Measurements from ENCODE around the gene MFAP2.

The MFAP2 gene

DNA sequence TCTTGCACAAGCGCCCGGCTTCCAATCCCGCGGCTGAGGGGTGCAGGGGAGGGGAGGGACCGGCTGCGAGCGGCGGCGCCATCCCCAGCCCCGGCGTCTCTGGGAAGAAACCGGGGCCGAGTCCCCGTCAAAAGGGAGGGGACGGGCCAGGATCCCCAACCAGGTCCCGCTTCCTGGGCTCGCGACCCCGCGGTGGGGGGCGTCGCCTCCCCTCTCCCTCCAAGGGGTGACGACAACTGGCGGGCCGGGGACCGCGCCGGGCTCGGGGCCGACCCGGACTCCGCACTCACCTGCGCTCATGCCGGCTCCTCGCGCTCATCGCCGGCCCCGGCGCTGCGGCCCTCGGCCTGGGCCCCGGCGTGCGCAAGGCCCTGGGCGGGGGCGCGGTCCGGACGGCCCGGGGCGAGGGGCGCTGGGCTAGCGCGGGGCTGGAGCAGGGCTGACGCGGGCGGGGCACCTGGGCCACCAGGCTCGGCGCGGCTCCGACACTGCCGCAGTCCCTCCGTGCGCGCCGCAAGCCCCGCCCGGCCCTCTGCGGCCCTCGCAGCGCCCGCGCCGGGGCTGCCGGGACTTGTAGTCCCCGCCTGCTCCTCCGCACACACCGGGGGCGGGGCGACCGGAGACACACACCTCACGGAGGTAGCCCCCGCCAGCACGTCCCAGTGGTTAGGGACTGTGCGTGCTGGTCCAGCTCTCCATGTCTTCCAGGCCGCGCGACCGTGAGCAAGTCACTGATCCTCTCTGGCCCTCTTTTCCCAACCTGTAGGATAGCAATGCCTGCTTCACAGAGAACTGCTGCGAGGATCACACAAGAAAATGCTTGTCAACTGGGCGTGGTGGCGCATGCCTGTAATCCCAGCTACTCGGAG is 31.3 kb upstream of the MFAP2 start, which contains the start of gene ATP13A2 (continued):
- TF ChIP-seq, protein P1, sequence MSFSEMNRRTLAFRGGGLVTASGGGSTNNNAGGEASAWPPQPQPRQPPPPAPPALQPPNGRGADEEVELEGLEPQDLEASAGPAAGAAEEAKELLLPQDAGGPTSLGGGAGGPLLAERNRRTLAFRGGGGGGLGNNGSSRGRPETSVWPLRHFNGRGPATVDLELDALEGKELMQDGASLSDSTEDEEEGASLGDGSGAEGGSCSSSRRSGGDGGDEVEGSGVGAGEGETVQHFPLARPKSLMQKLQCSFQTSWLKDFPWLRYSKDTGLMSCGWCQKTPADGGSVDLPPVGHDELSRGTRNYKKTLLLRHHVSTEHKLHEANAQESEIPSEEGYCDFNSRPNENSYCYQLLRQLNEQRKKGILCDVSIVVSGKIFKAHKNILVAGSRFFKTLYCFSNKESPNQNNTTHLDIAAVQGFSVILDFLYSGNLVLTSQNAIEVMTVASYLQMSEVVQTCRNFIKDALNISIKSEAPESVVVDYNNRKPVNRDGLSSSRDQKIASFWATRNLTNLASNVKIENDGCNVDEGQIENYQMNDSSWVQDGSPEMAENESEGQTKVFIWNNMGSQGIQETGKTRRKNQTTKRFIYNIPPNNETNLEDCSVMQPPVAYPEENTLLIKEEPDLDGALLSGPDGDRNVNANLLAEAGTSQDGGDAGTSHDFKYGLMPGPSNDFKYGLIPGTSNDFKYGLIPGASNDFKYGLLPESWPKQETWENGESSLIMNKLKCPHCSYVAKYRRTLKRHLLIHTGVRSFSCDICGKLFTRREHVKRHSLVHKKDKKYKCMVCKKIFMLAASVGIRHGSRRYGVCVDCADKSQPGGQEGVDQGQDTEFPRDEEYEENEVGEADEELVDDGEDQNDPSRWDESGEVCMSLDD (tag by site-specific recombination; IDR thresholded peaks at IDR 0.05), result no peak; the same call in 1 of the 2 replicates
- TF ChIP-seq ZNF114 (tag by site-specific recombination; IDR thresholded peaks at IDR 0.05), result no peak
- TF ChIP-seq, protein P2, sequence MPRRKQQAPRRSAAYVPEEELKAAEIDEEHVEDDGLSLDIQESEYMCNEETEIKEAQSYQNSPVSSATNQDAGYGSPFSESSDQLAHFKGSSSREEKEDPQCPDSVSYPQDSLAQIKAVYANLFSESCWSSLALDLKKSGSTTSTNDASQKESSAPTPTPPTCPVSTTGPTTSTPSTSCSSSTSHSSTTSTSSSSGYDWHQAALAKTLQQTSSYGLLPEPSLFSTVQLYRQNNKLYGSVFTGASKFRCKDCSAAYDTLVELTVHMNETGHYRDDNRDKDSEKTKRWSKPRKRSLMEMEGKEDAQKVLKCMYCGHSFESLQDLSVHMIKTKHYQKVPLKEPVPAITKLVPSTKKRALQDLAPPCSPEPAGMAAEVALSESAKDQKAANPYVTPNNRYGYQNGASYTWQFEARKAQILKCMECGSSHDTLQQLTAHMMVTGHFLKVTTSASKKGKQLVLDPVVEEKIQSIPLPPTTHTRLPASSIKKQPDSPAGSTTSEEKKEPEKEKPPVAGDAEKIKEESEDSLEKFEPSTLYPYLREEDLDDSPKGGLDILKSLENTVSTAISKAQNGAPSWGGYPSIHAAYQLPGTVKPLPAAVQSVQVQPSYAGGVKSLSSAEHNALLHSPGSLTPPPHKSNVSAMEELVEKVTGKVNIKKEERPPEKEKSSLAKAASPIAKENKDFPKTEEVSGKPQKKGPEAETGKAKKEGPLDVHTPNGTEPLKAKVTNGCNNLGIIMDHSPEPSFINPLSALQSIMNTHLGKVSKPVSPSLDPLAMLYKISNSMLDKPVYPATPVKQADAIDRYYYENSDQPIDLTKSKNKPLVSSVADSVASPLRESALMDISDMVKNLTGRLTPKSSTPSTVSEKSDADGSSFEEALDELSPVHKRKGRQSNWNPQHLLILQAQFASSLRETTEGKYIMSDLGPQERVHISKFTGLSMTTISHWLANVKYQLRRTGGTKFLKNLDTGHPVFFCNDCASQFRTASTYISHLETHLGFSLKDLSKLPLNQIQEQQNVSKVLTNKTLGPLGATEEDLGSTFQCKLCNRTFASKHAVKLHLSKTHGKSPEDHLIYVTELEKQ (tag by site-specific recombination; IDR thresholded peaks at IDR 0.05; ENCODE audit: borderline replicate concordance), result no peak
- no peak for TF ChIP-seq ZNF24 (tag by site-specific recombination; IDR thresholded peaks at IDR 0.05)
- peak; percentile 94 for TF ChIP-seq ZBTB48 (tag by site-specific recombination; IDR thresholded peaks at IDR 0.05)
- no peak for TF ChIP-seq ZNF610 (tag by site-specific recombination; IDR thresholded peaks at IDR 0.05; ENCODE audit: borderline replicate concordance)
- TF ChIP-seq ZNF701 (tag by site-specific recombination; IDR thresholded peaks at IDR 0.05), result no peak
- TF ChIP-seq KLF7 (tag by site-specific recombination; IDR thresholded peaks at IDR 0.05; ENCODE audit: borderline replicate concordance), result peak; percentile 42; the same call in 1 of the 2 replicates
- TF ChIP-seq ZNF121 (tag by site-specific recombination; IDR thresholded peaks at IDR 0.05), result no peak
- no peak for TF ChIP-seq OVOL3 (tag by site-specific recombination; IDR thresholded peaks at IDR 0.05)
- TF ChIP-seq, protein P3, sequence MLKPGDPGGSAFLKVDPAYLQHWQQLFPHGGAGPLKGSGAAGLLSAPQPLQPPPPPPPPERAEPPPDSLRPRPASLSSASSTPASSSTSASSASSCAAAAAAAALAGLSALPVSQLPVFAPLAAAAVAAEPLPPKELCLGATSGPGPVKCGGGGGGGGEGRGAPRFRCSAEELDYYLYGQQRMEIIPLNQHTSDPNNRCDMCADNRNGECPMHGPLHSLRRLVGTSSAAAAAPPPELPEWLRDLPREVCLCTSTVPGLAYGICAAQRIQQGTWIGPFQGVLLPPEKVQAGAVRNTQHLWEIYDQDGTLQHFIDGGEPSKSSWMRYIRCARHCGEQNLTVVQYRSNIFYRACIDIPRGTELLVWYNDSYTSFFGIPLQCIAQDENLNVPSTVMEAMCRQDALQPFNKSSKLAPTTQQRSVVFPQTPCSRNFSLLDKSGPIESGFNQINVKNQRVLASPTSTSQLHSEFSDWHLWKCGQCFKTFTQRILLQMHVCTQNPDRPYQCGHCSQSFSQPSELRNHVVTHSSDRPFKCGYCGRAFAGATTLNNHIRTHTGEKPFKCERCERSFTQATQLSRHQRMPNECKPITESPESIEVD (tag by site-specific recombination; IDR thresholded peaks at IDR 0.05), result no peak
- TF ChIP-seq, protein P4, sequence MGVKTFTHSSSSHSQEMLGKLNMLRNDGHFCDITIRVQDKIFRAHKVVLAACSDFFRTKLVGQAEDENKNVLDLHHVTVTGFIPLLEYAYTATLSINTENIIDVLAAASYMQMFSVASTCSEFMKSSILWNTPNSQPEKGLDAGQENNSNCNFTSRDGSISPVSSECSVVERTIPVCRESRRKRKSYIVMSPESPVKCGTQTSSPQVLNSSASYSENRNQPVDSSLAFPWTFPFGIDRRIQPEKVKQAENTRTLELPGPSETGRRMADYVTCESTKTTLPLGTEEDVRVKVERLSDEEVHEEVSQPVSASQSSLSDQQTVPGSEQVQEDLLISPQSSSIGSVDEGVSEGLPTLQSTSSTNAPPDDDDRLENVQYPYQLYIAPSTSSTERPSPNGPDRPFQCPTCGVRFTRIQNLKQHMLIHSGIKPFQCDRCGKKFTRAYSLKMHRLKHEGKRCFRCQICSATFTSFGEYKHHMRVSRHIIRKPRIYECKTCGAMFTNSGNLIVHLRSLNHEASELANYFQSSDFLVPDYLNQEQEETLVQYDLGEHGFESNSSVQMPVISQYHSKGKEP (tag by site-specific recombination; IDR thresholded peaks at IDR 0.05), result 0 out of 2 replicates have a peak, but pooled peaks have one; percentile 41
- TF ChIP-seq, protein P5, sequence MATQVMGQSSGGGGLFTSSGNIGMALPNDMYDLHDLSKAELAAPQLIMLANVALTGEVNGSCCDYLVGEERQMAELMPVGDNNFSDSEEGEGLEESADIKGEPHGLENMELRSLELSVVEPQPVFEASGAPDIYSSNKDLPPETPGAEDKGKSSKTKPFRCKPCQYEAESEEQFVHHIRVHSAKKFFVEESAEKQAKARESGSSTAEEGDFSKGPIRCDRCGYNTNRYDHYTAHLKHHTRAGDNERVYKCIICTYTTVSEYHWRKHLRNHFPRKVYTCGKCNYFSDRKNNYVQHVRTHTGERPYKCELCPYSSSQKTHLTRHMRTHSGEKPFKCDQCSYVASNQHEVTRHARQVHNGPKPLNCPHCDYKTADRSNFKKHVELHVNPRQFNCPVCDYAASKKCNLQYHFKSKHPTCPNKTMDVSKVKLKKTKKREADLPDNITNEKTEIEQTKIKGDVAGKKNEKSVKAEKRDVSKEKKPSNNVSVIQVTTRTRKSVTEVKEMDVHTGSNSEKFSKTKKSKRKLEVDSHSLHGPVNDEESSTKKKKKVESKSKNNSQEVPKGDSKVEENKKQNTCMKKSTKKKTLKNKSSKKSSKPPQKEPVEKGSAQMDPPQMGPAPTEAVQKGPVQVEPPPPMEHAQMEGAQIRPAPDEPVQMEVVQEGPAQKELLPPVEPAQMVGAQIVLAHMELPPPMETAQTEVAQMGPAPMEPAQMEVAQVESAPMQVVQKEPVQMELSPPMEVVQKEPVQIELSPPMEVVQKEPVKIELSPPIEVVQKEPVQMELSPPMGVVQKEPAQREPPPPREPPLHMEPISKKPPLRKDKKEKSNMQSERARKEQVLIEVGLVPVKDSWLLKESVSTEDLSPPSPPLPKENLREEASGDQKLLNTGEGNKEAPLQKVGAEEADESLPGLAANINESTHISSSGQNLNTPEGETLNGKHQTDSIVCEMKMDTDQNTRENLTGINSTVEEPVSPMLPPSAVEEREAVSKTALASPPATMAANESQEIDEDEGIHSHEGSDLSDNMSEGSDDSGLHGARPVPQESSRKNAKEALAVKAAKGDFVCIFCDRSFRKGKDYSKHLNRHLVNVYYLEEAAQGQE (tag by site-specific recombination; IDR thresholded peaks at IDR 0.05), result no peak
- no peak for TF ChIP-seq BCL11B (tag by site-specific recombination; IDR thresholded peaks at IDR 0.05; ENCODE audit: low read depth)
- peak; percentile 84 for TF ChIP-seq ZNF600 (tag by site-specific recombination; IDR thresholded peaks at IDR 0.05)
- TF ChIP-seq ZNF416 (tag by site-specific recombination; IDR thresholded peaks at IDR 0.05), result no peak
- TF ChIP-seq ZFP69B (tag by site-specific recombination; IDR thresholded peaks at IDR 0.05), result no peak
- TF ChIP-seq ZNF184 (tag by site-specific recombination; IDR thresholded peaks at IDR 0.05), result no peak
- TF ChIP-seq, protein P6, sequence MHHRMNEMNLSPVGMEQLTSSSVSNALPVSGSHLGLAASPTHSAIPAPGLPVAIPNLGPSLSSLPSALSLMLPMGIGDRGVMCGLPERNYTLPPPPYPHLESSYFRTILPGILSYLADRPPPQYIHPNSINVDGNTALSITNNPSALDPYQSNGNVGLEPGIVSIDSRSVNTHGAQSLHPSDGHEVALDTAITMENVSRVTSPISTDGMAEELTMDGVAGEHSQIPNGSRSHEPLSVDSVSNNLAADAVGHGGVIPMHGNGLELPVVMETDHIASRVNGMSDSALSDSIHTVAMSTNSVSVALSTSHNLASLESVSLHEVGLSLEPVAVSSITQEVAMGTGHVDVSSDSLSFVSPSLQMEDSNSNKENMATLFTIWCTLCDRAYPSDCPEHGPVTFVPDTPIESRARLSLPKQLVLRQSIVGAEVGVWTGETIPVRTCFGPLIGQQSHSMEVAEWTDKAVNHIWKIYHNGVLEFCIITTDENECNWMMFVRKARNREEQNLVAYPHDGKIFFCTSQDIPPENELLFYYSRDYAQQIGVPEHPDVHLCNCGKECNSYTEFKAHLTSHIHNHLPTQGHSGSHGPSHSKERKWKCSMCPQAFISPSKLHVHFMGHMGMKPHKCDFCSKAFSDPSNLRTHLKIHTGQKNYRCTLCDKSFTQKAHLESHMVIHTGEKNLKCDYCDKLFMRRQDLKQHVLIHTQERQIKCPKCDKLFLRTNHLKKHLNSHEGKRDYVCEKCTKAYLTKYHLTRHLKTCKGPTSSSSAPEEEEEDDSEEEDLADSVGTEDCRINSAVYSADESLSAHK (tag by site-specific recombination; IDR thresholded peaks at IDR 0.05), result no peak
- TF ChIP-seq ZNF404 (tag by site-specific recombination; IDR thresholded peaks at IDR 0.05), result no peak
- TF ChIP-seq, protein P7, sequence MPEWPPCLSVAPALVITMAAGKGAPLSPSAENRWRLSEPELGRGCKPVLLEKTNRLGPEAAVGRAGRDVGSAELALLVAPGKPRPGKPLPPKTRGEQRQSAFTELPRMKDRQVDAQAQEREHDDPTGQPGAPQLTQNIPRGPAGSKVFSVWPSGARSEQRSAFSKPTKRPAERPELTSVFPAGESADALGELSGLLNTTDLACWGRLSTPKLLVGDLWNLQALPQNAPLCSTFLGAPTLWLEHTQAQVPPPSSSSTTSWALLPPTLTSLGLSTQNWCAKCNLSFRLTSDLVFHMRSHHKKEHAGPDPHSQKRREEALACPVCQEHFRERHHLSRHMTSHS (tag by site-specific recombination; IDR thresholded peaks at IDR 0.05), result no peak

Data from HEK293 (cell line).